NCI-H1417 treated with DMSO at 0.1 percent for 48 hours (cell line): Measurements from ENCODE around the gene MAPK8IP3.
"Not testable (repeated sequence)": the region's sequence is repeated elsewhere in the genome, so short reads cannot be mapped to it uniquely, and the experiment has no call there.

ENCODE experiments used
- DNase-seq: peaks from one replicate; lab custom pipeline; 2025; lab: John Stamatoyannopoulos, UW

Gene MAPK8IP3

GRCh38 chr16:1787322-1788094, 81.5 kb downstream of the MAPK8IP3 start:
- DNase-seq, result no peak

GRCh38 chr16:1788095-1788707, 82.2 kb downstream of the MAPK8IP3 start:
- no peak for DNase-seq

GRCh38 chr16:1788708-1789100, 82.7 kb downstream of the MAPK8IP3 start:
- no peak for DNase-seq

GRCh38 chr16:1789643-1790045, 83.6 kb downstream of the MAPK8IP3 start:
- no peak for DNase-seq

- no peak for DNase-seq
Observed at GRCh38 chr16:1790261-1790610, 84.2 kb downstream of the MAPK8IP3 start.

- no peak for DNase-seq
Observed at GRCh38 chr16:1790611-1791255, 84.7 kb downstream of the MAPK8IP3 start.

GRCh38 chr16:1791256-1791942, 85.4 kb downstream of the MAPK8IP3 start:
- no peak for DNase-seq

- no peak for DNase-seq
Observed at GRCh38 chr16:1791943-1792812, 86.2 kb downstream of the MAPK8IP3 start.

- no peak for DNase-seq
Observed at GRCh38 chr16:1792836-1793577, 87.0 kb downstream of the MAPK8IP3 start.

- DNase-seq, result no peak
Observed at GRCh38 chr16:1793578-1794220, 87.7 kb downstream of the MAPK8IP3 start, which contains the start of gene IGFALS. IGFALS (minus strand) TSS chr16:1793705; CDS start chr16:1793652, 53 bp downstream.

GRCh38 chr16:1794221-1794871, 88.4 kb downstream of the MAPK8IP3 start:
- DNase-seq, result no peak

GRCh38 chr16:1794908-1795666, 89.1 kb downstream of the MAPK8IP3 start:
- no peak for DNase-seq

GRCh38 chr16:1799263-1799662, 93.3 kb downstream of the MAPK8IP3 start:
- not testable (repeated sequence) for DNase-seq

- no peak for DNase-seq
Observed at GRCh38 chr16:1800701-1801100, 94.7 kb downstream of the MAPK8IP3 start.

GRCh38 chr16:1807626-1808025, 101.6 kb downstream of the MAPK8IP3 start:
- DNase-seq, result no peak

- no peak for DNase-seq
Observed at GRCh38 chr16:1808691-1809090, 102.7 kb downstream of the MAPK8IP3 start.

- no peak for DNase-seq
Observed at GRCh38 chr16:1809281-1809801, 103.3 kb downstream of the MAPK8IP3 start.

- DNase-seq, result no peak
Observed at GRCh38 chr16:1810106-1810505, 104.1 kb downstream of the MAPK8IP3 start.

GRCh38 chr16:1810536-1810935, 104.5 kb downstream of the MAPK8IP3 start:
- no peak for DNase-seq
